WTC11 (cell line): ENCODE data around the gene SLC6A15. TPM values are rescaled to one million over a fixed set of nuclear protein-coding genes. Genes with fewer than 3 reads are reported as not detected.

ENCODE experiments used
- ATAC-seq: fragments of 200-7000 bp; cut with Tn5 transposase; 2 replicates; pipeline ENCODE4 v1.10.0; 2021; ENCODE audit warnings: mild to moderate bottlenecking, moderate library complexity
- CTCF ChIA-PET: fragments of 300-600 bp; sonication (Branson Sonifier 250); formaldehyde crosslinking; loops from one replicate; lab custom pipeline; 2021; ENCODE audit warnings: antibody characterized with exemption; lab: Charles Lee
- POLR2A ChIA-PET: fragments of 350-600 bp; sonication (Branson Sonifier 250); formaldehyde crosslinking; loops from one replicate; lab custom pipeline; 2021; ENCODE audit warnings: antibody characterized with exemption; lab: Charles Lee
- DNase-seq: peaks from one replicate; pipeline ENCODE4 v3.0.0; 2021; ENCODE audit warnings: low spot score
- H3K27ac Mint-ChIP-seq: 2 replicates; pipeline ENCODE4 v1.8.0; 2021; ENCODE audit warnings: mixed read lengths
- H3K27me3 Mint-ChIP-seq: 2 replicates; pipeline ENCODE4 v1.8.0; 2021; ENCODE audit warnings: low read depth, mild to moderate bottlenecking, moderate library complexity, mixed read lengths
- H3K36me3 Mint-ChIP-seq: 2 replicates; pipeline ENCODE4 v1.8.0; 2021; ENCODE audit warnings: mixed read lengths
- H3K4me1 Mint-ChIP-seq: 2 replicates; pipeline ENCODE4 v1.8.0; 2022; ENCODE audit warnings: mixed read lengths
- H3K4me3 Mint-ChIP-seq: 2 replicates; pipeline ENCODE4 v1.8.0; 2021; ENCODE audit warnings: mild to moderate bottlenecking, moderate library complexity, mixed read lengths
- H3K9me3 Mint-ChIP-seq: 2 replicates; pipeline ENCODE4 v1.8.0; 2021; ENCODE audit warnings: mixed read lengths
- AFF4 ChIP-seq: sonication (generic); formaldehyde crosslinking; IDR thresholded peaks from 2 replicates; pipeline ENCODE4 v1.8.1; 2023; ENCODE audit warnings: mild to moderate bottlenecking, missing genetic modification reagents, borderline replicate concordance
- ARID4B ChIP-seq: sonication (generic); formaldehyde crosslinking; IDR thresholded peaks from 2 replicates; pipeline ENCODE4 v1.8.0; 2023; ENCODE audit warnings: missing genetic modification reagents, mild to moderate bottlenecking, borderline replicate concordance
- CREB1 ChIP-seq: sonication (generic); formaldehyde crosslinking; IDR thresholded peaks from 2 replicates; pipeline ENCODE4 v1.8.0; 2023; ENCODE audit warnings: mild to moderate bottlenecking, missing genetic modification reagents
- ETV6 ChIP-seq: sonication (generic); formaldehyde crosslinking; IDR thresholded peaks from 2 replicates; pipeline ENCODE4 v1.8.1; 2022; ENCODE audit warnings: mild to moderate bottlenecking, missing genetic modification reagents
- NFATC4 ChIP-seq: fragments of 250-450 bp; sonication (Bioruptor Pico); IDR thresholded peaks from 2 replicates; pipeline ENCODE4 v1.9.0; 2021; ENCODE audit warnings: mild to moderate bottlenecking
- SMAD4 ChIP-seq: sonication (generic); formaldehyde crosslinking; IDR thresholded peaks from 2 replicates; pipeline ENCODE4 v1.8.0; 2022; ENCODE audit warnings: mild to moderate bottlenecking, missing genetic modification reagents
- ZNF396 ChIP-seq: fragments of 250-450 bp; sonication (Bioruptor Pico); IDR thresholded peaks from 2 replicates; pipeline ENCODE4 v1.8.0; 2021; ENCODE audit warnings: mild to moderate bottlenecking, moderate library complexity, borderline replicate concordance
- total RNA-seq: library from RNA; stranded (reverse); gene quantifications from 3 replicates; pipeline ENCODE4 v1.2.3, GENCODE V29; 2021
- TF ChIP-seq, protein P1 (sequence below): sonication (generic); formaldehyde crosslinking; IDR thresholded peaks from 2 replicates; pipeline ENCODE4 v1.8.1; 2022; ENCODE audit warnings: low read depth, mild to moderate bottlenecking, moderate library complexity, missing genetic modification reagents, borderline replicate concordance
- TF ChIP-seq, protein P2 (sequence below): sonication (generic); formaldehyde crosslinking; IDR thresholded peaks from 2 replicates; pipeline ENCODE4 v1.8.0; 2022; ENCODE audit warnings: mild to moderate bottlenecking, missing genetic modification reagents
- TF ChIP-seq, protein P3 (sequence below): sonication (generic); formaldehyde crosslinking; IDR thresholded peaks from 2 replicates; pipeline ENCODE4 v1.8.1; 2023; ENCODE audit warnings: mild to moderate bottlenecking, missing genetic modification reagents, moderate library complexity
- TF ChIP-seq, protein P4 (sequence below): fragments of 250-450 bp; sonication (Bioruptor Pico); conservative IDR thresholded peaks from 2 replicates; pipeline ENCODE4 v1.9.0; 2021; ENCODE audit warnings: mild to moderate bottlenecking
- TF ChIP-seq, protein P5 (sequence below): sonication (generic); formaldehyde crosslinking; conservative IDR thresholded peaks from 2 replicates; pipeline ENCODE4 v1.8.1; 2023; ENCODE audit warnings: mild to moderate bottlenecking, low read depth, missing genetic modification reagents, moderate library complexity

SLC6A15 gene
- total RNA-seq, 1 experiment from 2014 or later: 27.0 TPM

DNA sequence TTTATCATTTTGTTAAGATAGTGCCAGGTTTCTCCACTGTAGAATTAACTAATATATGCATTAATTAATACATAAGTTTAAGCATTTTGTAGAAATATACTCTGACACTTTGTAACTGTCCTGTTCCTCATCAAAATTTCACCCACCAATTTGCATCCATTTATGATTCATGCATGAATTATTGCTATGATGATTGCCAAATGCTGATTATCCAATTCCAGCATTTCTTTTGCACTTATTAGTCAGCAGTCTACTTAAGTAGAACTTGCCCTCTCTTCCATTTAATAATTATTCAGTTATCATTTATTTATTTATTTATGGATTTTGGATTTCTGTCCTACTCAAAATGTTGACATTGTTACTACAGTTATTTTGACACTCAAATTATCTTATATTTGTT, 72.2 kb downstream of the SLC6A15 start:
- Mint-ChIP-seq H3K4me3 (no peak overlapping the region), H3K9me3 (no peaks in the 10 kb centered on the region)

More for the DNA sequence above, 72.2 kb downstream of the SLC6A15 start:
- H3K36me3 Mint-ChIP-seq: no peaks in the 10 kb centered on the region
- no peaks in the 10 kb centered on the region for H3K4me1 Mint-ChIP-seq
- no peak overlapping the region for H3K27ac Mint-ChIP-seq
- DNase-seq: no peak
- H3K27me3 Mint-ChIP-seq: no peaks in the 10 kb centered on the region
- no peak for ATAC-seq
- CTCF ChIA-PET: no interaction called here
- POLR2A ChIA-PET: no interaction called here
- no peak for TF ChIP-seq ETV6 (CRISPR knock-in tag)
- no peak for TF ChIP-seq AFF4 (CRISPR knock-in tag)
- no peak for TF ChIP-seq NFATC4
- TF ChIP-seq, protein P1, sequence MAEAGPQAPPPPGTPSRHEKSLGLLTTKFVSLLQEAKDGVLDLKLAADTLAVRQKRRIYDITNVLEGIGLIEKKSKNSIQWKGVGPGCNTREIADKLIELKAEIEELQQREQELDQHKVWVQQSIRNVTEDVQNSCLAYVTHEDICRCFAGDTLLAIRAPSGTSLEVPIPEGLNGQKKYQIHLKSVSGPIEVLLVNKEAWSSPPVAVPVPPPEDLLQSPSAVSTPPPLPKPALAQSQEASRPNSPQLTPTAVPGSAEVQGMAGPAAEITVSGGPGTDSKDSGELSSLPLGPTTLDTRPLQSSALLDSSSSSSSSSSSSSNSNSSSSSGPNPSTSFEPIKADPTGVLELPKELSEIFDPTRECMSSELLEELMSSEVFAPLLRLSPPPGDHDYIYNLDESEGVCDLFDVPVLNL (CRISPR knock-in tag): no peak
- TF ChIP-seq ARID4B: no peak
- TF ChIP-seq ZNF396 (CRISPR knock-in tag): no peak
- TF ChIP-seq, protein P2, sequence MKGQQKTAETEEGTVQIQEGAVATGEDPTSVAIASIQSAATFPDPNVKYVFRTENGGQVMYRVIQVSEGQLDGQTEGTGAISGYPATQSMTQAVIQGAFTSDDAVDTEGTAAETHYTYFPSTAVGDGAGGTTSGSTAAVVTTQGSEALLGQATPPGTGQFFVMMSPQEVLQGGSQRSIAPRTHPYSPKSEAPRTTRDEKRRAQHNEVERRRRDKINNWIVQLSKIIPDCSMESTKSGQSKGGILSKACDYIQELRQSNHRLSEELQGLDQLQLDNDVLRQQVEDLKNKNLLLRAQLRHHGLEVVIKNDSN (CRISPR knock-in tag): no peak
- TF ChIP-seq, protein P3, sequence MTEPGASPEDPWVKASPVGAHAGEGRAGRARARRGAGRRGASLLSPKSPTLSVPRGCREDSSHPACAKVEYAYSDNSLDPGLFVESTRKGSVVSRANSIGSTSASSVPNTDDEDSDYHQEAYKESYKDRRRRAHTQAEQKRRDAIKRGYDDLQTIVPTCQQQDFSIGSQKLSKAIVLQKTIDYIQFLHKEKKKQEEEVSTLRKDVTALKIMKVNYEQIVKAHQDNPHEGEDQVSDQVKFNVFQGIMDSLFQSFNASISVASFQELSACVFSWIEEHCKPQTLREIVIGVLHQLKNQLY (CRISPR knock-in tag): no peak
- no peak for TF ChIP-seq CREB1
- TF ChIP-seq SMAD4 (CRISPR knock-in tag): no peak
- TF ChIP-seq, protein P4, sequence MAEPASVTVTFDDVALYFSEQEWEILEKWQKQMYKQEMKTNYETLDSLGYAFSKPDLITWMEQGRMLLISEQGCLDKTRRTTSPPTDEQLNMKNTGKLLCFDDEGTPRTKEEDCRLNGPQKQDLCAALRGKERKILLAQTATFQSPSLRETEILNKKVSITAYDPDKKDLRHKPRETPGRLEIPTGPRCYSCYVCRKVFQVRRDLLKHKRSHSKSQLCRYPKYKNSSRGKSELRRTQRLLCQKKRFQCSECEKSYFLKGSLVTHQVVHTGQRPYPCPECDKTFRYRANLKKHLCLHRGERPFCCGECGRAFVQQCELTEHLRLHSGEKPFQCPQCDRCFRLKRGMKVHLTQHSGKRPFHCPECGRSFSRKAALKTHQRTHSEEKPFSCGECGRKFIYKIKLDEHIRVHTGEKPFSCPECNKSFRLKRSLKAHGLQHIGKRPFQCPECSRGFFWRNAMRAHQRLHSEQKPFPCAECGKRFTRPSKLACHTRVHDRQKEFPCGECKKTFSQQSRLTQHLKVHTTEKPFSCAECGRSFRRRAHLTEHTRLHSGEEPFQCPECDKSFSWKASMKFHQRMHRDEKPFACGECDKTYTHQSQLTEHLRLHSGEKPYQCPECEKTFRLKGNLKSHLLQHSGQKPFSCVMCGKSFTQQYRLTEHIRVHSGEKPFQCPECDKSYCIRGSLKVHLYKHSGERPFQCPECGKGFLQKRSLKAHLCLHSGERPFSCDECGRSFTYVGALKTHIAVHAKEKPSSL (CRISPR knock-in tag): no peak
- TF ChIP-seq, protein P5, sequence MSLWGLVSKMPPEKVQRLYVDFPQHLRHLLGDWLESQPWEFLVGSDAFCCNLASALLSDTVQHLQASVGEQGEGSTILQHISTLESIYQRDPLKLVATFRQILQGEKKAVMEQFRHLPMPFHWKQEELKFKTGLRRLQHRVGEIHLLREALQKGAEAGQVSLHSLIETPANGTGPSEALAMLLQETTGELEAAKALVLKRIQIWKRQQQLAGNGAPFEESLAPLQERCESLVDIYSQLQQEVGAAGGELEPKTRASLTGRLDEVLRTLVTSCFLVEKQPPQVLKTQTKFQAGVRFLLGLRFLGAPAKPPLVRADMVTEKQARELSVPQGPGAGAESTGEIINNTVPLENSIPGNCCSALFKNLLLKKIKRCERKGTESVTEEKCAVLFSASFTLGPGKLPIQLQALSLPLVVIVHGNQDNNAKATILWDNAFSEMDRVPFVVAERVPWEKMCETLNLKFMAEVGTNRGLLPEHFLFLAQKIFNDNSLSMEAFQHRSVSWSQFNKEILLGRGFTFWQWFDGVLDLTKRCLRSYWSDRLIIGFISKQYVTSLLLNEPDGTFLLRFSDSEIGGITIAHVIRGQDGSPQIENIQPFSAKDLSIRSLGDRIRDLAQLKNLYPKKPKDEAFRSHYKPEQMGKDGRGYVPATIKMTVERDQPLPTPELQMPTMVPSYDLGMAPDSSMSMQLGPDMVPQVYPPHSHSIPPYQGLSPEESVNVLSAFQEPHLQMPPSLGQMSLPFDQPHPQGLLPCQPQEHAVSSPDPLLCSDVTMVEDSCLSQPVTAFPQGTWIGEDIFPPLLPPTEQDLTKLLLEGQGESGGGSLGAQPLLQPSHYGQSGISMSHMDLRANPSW (CRISPR knock-in tag): no peak
